Measurements from ENCODE around the gene B3GNT9. TPM values are rescaled to one million over a fixed set of nuclear protein-coding genes. Genes with fewer than 3 reads are reported as not detected.

Gene B3GNT9
- total RNA-seq, 1 donor from 2014 or later, result 44.1 TPM

DNA sequence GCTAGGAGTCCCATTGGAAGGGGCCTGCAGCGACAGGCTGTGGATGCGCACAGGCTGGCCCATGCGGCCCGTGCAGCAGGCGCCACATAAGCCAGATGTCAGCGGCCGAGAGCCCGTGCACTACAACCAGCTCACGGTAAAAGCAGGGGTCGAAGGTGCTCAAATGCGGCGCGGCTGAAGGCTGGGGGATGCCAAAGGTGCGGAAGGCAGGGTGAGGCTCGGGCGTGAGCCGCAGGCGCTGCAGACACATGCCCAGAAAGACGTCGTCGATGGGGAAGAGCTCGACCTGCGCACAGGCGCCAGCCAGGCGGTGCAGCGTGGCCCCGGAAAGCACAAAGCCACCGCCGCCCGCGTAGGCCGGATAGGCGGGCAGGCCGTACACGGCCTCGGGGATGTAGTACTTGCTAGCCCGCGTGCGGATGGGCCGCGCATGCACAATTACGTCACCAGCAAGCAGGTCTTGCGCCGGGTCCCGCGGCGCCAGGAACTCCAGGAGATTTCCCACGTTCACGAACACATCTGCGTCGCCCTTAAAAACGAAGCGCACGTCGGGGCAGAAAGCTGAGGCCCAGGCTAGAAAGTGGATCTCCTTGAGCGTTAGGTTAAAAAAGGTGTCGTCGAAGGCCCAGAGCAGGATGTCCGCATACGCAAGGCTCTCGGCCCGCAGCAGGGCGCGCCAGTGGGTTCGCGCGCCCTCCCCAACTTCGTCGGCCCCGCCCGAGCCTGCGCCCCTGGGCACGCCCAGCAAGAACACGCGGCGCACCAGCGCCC, 1.3 kb downstream of the B3GNT9 start:
- DNase-seq (ENCODE audit: extremely low spot score, unreplicated experiment), result no peak
- Mint-ChIP-seq H3K4me1 (ENCODE audit: unreplicated experiment) (peaks cover 10% of the 10 kb centered on the region), H3K9me3 (ENCODE audit: unreplicated experiment) (no peaks in the 10 kb centered on the region), H3K36me3 (ENCODE audit: unreplicated experiment) (peaks cover 21% of the 10 kb centered on the region), H3K27me3 (ENCODE audit: unreplicated experiment) (no peaks in the 10 kb centered on the region), H3K27ac (ENCODE audit: unreplicated experiment) (no peak overlapping the region), H3K4me3 (ENCODE audit: unreplicated experiment) (peak overlapping the region; percentile 63)
- TF ChIP-seq, protein P1, sequence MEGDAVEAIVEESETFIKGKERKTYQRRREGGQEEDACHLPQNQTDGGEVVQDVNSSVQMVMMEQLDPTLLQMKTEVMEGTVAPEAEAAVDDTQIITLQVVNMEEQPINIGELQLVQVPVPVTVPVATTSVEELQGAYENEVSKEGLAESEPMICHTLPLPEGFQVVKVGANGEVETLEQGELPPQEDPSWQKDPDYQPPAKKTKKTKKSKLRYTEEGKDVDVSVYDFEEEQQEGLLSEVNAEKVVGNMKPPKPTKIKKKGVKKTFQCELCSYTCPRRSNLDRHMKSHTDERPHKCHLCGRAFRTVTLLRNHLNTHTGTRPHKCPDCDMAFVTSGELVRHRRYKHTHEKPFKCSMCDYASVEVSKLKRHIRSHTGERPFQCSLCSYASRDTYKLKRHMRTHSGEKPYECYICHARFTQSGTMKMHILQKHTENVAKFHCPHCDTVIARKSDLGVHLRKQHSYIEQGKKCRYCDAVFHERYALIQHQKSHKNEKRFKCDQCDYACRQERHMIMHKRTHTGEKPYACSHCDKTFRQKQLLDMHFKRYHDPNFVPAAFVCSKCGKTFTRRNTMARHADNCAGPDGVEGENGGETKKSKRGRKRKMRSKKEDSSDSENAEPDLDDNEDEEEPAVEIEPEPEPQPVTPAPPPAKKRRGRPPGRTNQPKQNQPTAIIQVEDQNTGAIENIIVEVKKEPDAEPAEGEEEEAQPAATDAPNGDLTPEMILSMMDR (IDR thresholded peaks at IDR 0.05), result no peak

DNA sequence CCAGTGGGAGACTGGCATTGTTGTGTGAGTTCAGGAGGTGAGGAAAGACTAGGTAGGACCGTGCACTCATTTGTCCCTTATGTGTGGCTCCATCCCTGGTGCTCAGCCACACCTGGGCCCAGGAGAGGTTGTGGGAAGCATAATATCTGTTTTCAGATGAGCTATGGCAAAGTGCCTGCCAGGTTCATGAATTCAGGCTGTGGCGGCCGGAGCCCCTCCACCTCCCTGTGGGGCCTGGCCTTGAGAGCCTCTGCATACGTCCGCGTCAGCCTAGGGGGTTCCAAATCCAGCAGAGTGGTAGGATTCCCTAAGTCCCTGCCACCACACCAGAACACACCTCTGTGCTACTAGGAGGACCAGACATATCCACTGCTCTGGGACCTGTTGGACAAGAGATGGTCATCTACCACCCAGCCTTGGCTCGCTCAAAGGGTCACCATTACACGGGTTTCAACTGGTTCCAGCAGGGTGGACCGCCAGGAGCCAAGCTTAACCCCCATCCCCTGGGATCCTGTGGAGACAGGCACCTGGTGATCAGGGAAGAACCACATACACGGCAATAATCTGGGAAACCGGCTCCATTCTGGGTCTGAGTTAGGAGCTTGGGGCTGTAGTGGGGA, 2.0 kb downstream of the B3GNT9 start:
- Mint-ChIP-seq H3K36me3 (ENCODE audit: unreplicated experiment) (peaks cover 26% of the 10 kb centered on the region), H3K4me3 (ENCODE audit: unreplicated experiment) (peak overlapping the region; percentile 63), H3K4me1 (ENCODE audit: unreplicated experiment) (peaks cover 10% of the 10 kb centered on the region), H3K27ac (ENCODE audit: unreplicated experiment) (no peak overlapping the region), H3K27me3 (ENCODE audit: unreplicated experiment) (no peaks in the 10 kb centered on the region), H3K9me3 (ENCODE audit: unreplicated experiment) (no peaks in the 10 kb centered on the region)
- TF ChIP-seq, protein P1 (IDR thresholded peaks at IDR 0.05), result no peak
- DNase-seq (ENCODE audit: extremely low spot score, unreplicated experiment), result no peak

DNA sequence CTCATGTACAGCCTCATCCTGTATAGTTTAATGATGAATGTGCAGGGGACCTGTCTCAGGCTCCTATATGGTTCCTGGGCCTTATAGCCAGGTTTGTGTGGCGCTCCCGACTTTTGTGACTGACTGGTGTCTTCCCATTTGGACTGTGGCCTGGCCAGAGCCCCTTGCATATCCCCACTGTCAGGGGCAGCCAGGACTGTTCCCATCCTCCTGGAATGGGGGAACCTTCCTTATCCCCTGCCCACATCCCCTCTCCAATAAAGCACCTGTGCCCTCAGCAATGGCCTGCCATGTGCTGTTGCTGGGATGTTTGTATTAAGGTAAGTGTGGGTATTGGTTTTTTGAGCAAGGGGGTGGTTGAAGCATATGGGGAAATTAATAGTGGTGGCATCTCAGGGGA, 2.6 kb downstream of the B3GNT9 start:
- H3K27ac Mint-ChIP-seq (ENCODE audit: unreplicated experiment), result no peak overlapping the region
- no peaks in the 10 kb centered on the region for H3K27me3 Mint-ChIP-seq (ENCODE audit: unreplicated experiment)
- DNase-seq (ENCODE audit: extremely low spot score, unreplicated experiment), result no peak
- no peaks in the 10 kb centered on the region for H3K9me3 Mint-ChIP-seq (ENCODE audit: unreplicated experiment)
- H3K4me3 Mint-ChIP-seq (ENCODE audit: unreplicated experiment), result no peak overlapping the region
- TF ChIP-seq, protein P1 (IDR thresholded peaks at IDR 0.05), result no peak
- H3K36me3 Mint-ChIP-seq (ENCODE audit: unreplicated experiment), result peaks cover 29% of the 10 kb centered on the region
- H3K4me1 Mint-ChIP-seq (ENCODE audit: unreplicated experiment), result peaks cover 10% of the 10 kb centered on the region

DNA sequence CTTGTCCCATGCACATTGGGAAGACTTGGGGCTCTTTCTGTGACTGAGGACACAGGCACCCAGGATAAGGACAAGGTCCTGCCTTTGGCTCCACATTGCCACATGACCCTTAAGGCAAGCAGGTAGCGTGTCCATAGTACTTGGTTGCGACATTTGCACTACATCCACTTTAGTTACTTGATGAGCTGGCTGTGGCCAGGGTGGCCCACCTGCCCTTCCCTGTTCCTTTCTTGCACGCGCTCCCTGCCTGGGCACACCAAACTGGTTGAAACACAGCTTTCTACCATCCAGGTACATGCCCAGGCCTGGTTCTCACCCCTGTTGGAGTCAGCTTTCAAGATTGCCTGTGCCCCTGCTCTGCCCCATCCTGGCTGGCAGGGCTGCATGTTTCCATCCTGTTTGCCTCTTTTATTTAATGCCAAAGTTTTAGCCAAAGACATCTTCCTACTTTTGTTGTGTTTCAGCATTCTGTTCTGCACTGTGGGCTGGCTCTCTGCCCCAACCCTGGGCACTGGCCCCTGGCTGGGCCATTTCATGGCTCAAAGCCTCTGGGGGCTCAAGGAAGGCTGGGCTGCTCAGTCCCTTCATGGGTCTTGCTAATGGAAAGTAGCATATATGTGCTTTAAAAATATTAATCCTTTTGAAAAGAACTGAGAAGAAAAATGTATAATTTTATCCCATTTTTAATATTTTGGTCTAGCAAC, 3.2 kb downstream of the B3GNT9 start:
- Mint-ChIP-seq H3K4me3 (ENCODE audit: unreplicated experiment) (no peak overlapping the region), H3K27me3 (ENCODE audit: unreplicated experiment) (no peaks in the 10 kb centered on the region), H3K4me1 (ENCODE audit: unreplicated experiment) (peaks cover 10% of the 10 kb centered on the region), H3K36me3 (ENCODE audit: unreplicated experiment) (peaks cover 32% of the 10 kb centered on the region), H3K9me3 (ENCODE audit: unreplicated experiment) (no peaks in the 10 kb centered on the region), H3K27ac (ENCODE audit: unreplicated experiment) (peak overlapping the region; percentile 43)
- TF ChIP-seq, protein P1 (IDR thresholded peaks at IDR 0.05), result no peak
- no peak for DNase-seq (ENCODE audit: extremely low spot score, unreplicated experiment)
